ENCODE measurements around the gene NLRC3.
"Not testable (repeated sequence)": the region's sequence is repeated elsewhere in the genome, so short reads cannot be mapped to it uniquely, and the experiment has no call there.

Gene NLRC3

DNA sequence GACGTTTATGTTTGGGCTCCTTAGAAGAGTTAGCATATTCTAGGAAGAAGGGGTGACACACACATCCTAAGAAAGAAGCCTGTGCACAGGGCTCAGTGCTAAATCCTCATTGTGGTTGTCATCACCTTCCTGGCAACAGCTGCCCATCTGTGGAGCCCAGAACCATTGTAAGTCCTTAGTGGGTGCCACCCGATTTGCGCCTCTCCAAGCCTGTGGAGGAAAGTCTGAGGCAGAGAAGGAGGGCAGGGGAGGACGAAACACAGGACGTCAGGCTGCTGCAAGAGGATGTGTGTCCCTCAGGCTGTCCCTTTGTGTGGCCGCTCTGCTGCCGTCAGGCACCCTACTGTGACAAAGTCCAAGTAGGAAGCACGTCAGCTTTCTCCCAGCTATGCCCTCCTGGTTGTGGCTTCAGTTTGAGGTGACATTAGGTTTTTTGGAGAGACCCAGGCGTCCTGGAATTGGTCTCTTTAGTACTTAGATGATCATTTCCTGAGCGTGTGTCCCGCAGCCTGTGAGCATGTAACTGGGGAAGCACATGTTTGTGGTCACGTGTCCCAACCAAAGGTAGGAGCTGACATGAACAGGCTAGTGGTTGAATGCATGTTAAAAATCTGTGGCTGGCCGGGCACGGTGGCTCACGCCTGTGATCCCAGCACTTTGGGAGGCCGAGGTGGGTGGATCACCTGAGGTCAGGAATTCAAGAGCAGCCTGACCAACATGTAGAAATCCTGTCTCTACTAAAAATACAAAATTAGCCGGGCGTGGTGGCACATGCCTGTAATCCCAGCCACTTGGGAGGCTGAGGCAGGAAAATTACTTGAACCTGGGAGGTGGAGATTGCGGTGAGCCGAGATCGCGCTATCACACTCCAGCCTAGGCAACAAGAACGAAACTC, 65.7 kb downstream of the NLRC3 start:
- DNase-seq: no peak

GRCh38 chr16:3510416-3510815, 66.8 kb downstream of the NLRC3 start:
- DNase-seq: no peak

GRCh38 chr16:3509470-3509928, 67.7 kb downstream of the NLRC3 start:
- no peak for DNase-seq

DNA sequence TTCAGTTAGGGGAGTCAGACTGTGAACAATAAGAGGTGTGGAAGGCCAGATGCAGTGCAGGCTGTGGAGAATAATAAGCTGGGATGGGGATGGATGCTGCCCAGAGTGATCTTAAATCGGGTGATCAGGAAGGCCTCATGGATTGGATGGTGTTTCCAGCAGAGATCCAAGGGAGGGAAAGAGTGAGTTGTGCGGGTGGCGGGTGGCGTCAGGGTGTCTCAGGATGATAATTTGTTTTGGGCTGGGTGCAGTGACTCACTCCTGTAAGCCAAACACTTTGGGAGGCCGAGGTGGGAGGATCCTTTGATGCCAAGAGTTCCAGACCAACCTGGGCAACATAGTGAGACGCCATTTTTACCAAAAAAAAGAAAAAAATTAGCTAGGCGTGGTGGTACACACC, 68.5 kb downstream of the NLRC3 start:
- no peak for DNase-seq

DNA sequence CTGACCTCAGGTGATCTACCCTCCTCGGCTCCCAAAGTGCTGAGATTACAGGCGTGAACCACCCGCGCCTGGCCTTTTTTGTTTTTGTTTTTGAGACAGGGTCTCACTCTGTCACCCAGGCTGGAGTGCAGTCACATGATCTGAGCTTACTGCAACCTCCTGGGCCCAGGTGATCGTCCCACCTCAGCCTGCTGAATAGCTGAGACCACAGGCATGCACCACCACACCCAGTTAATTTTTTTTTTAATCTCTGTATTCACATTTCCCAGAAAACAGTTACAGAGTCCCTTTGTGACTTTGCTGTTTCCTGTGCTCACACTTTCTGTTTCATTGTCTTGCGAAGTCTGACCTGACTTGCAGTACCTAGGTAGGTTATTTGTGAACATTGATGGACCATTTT, 73.7 kb downstream of the NLRC3 start:
- DNase-seq: no peak

- DNase-seq: no peak
Observed at GRCh38 chr16:3501783-3502400, 75.3 kb downstream of the NLRC3 start.

DNA sequence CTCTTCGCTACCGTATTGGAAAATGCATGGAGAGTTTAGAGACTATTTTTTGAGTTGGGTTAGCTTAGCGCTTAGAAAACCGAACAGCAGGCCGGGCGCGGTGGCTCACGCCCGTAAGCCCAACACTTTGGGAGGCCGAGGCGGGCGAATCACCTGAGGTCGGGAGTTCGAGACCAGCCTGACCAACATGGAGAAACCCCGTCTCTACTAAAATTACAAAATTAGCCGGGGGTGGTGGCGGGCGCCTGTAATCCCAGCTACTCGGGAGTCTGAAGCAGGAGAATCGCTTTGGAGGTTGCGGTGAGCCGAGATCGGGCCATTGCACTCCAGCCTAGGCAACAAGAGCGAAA, 75.8 kb downstream of the NLRC3 start:
- not testable (repeated sequence) for DNase-seq

DNA sequence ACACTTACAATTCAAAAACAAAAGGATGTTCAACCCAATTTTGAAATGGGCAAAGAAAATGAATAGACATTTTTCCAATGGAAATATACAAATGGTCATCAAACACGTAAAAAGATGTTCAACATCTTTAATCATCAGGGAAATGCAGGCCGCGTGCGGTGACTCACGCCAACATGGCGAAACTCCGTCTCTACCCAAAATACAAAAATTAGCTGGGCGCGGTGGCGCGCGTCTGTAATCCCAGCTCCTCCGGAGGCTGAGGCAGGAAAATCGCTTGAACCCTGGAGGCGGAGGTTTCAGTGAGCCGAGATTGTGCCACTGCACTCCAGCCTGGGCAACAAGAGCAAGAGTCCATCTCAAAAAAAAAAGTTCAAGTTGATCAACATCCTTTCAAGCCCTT, 78.2 kb downstream of the NLRC3 start:
- no peak for DNase-seq

DNA sequence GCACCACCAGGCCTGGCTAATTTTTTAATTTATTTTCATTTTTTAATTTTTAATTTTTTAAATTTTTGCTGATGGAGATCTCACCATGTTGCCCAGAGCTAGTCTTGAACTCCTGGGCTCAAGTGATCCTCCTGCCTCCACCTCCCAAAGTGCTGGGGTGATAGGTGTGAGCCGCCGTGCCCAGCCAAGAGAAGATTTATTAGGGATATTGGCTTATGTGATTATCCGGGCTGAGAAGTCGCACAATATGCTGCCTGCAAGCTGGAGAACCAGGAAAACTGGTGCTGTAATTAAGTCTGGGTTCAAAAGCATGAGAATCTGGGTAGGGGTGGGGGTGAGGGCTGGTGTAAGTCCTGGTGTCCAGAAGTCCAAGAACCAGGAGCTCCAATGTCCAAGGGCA, 79.4 kb downstream of the NLRC3 start:
- DNase-seq: no peak

DNA sequence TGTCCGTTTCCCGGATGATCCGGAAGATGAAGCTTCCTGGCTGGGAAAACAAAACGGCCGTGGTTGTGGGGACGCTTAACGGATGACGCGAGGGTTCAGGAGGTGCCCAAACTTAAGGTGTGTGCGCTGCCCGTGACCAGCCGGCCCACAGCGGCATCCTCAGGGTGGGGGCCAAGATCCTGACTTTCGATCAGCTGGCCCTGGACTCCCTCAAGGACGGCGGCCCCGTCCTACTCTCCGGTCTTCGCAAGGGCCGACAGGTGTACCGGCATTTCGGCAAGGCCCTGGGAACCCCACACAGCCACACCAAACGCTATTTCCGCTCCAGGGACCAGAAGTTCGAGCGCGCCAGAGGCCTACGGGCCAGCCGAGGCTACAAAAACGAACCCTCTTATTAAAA, 80.8 kb downstream of the NLRC3 start:
- no peak for DNase-seq

GRCh38 chr16:3495176-3495575, 82.0 kb downstream of the NLRC3 start, which contains the start of gene C16orf90:
Gene C16orf90, minus strand, starts transcription at chr16:3495489. Its CDS starts 68 bp downstream, at chr16:3495421.
- DNase-seq: no peak

- no peak for DNase-seq
Observed at GRCh38 chr16:3494386-3494973, 82.7 kb downstream of the NLRC3 start.

- no peak for DNase-seq
Observed at GRCh38 chr16:3492356-3492755, 84.8 kb downstream of the NLRC3 start.

GRCh38 chr16:3490911-3491629, 86.1 kb downstream of the NLRC3 start:
- DNase-seq: no peak

Measured in fibroblast of skin of right biceps (primary cell).